Panc1 (cell line): ENCODE data around the gene GPD1L.

Experiments
- CTCF ChIP-seq: fragments of 450-650 bp; IDR thresholded peaks from 2 replicates; pipeline ENCODE4 v1.5.1; 2017; ENCODE audit warnings: mild to moderate bottlenecking
- POLR2AphosphoS5 ChIP-seq: IDR thresholded peaks from 2 replicates; pipeline ENCODE4 v1.6.1; 2012; ENCODE audit warnings: mild to moderate bottlenecking, low read depth, low read length, moderate library complexity
- SIN3A ChIP-seq: IDR thresholded peaks from 2 replicates; pipeline ENCODE4 v1.6.1; 2012; ENCODE audit warnings: low read depth, mild to moderate bottlenecking, low read length, moderate library complexity, borderline replicate concordance; ENCODE audit not compliant: insufficient read depth
- TCF7L2 ChIP-seq: IDR thresholded peaks from 2 replicates; pipeline ENCODE4 v1.6.1; 2011; ENCODE audit warnings: mild to moderate bottlenecking, low read depth, low read length, inconsistent platforms

DNA sequence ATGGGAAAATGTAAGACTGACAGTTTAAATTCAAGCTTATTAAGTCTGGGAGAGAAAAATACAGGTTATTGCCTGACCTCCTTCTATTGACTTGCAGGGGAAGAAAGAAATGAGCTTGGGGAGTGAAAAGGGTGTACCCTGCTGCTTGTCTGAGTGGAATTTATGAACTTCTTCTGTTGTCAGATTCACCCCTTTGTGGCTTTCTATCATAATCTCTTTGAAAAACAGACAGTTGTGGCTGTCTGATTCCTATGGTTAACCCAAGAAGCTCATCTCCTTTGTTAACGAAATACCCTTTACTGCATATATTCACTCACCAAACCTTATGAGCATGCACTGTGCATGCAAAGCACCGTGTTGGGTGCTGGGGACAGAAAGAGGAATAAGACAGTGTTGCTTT is 22.5 kb downstream of the GPD1L start:
- TF ChIP-seq SIN3A (no peak), CTCF (no peak), POLR2AphosphoS5 (no peak), TCF7L2 (no peak)
